Amygdala (tissue), 56 donors: ENCODE results near the gene SPEF2.
"Not testable (repeated sequence)": the region's sequence is repeated elsewhere in the genome, so short reads cannot be mapped to it uniquely, and the experiment has no call there.

Experiments used
- DNase-seq, 56 donors: peaks; one replicate each; lab custom pipeline; 2025; lab: John Stamatoyannopoulos, UW

The SPEF2 gene

GRCh38 chr5:35815089-35815936, 197.7 kb downstream of the SPEF2 start:
- peak in 1 of 56 donors; percentile 9 for DNase-seq

GRCh38 chr5:35816881-35817521, 199.3 kb downstream of the SPEF2 start:
- no peak for DNase-seq

DNA sequence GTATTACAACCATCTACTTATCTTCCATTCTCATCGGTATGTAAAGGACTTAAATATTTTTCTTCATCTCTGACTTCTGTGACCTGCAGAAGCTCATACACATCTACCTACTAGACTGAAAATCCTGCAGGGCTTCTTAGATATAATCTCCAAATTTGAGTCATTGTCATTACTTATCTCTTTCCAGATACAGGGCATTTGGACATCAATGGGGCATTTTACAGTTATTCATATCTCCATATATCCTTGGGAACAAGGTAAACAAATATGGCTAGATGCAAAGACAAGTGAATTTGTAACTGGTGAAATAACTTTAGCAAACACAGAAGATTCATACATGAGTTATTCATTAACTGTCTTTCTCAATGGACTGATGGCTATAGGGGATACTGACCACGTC, 201.4 kb downstream of the SPEF2 start:
- DNase-seq = no peak

- no peak for DNase-seq
Observed at GRCh38 chr5:35819668-35820067, 202.0 kb downstream of the SPEF2 start.

- no peak for DNase-seq
Observed at GRCh38 chr5:35820735-35821134, 203.1 kb downstream of the SPEF2 start.

GRCh38 chr5:35821513-35821912, 203.8 kb downstream of the SPEF2 start:
- DNase-seq = no peak

- no peak for DNase-seq
Observed at GRCh38 chr5:35822511-35822910, 204.8 kb downstream of the SPEF2 start.

DNA sequence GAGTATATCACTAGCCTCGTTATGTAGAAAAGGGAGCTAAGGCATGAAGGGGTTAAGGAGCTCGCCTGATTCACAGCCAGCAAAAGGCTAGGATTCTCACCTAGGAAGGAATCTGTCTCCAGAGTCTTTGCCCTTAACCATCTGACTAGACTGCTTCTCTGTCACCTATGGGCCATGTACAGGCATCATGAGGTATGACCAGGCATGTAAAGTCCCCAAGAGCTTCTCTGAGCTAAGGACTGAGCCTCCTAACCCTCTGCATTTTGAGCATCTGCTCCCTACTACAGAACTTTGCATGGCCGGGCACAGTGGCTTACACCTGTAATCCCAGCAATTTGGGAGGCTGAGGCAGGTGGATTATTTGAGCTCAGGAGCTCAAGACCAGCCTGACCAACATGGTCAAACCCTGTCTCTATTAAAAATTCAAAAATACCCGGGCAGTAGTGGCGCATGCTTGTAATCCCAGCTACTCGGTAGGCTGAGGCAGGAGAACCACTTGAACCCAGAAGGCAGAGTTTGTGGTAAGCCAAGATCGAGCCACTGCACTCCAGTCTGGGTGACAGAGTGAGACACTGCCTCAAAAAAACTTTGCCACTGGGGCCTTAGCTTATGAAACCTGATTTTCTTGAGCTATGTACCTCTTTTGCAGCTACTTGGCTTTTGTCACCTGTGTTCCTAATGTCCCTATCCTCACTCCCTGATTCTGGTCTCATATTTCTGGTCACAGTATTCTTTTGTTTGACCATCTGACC, 205.9 kb downstream of the SPEF2 start:
- no peak for DNase-seq

DNA sequence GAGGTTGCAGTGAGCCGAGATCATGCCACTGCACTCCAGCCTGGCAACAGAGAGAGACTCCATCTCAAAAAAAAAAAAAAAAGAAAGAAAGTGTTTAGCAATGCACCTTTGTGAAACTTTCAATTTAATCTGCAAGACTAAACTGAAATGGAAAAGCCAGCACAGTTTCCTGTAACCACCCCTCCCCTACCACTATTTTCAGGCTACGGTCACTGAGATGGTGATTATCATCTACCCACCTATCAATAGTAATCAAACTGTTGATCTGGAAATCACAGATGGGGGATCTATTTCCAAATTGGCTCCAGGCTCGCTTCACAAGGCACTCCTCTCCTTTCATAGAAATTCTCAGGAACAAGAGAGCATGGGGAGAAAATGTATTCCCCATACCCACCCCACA, 208.4 kb downstream of the SPEF2 start:
- no peak for DNase-seq

GRCh38 chr5:35826554-35826953, 208.9 kb downstream of the SPEF2 start:
- no peak for DNase-seq

- no peak for DNase-seq
Observed at GRCh38 chr5:35828082-35828598, 210.5 kb downstream of the SPEF2 start.

GRCh38 chr5:35830587-35830986, 212.9 kb downstream of the SPEF2 start:
- DNase-seq = no peak

- DNase-seq = no peak
Observed at GRCh38 chr5:35832762-35833161, 215.1 kb downstream of the SPEF2 start.

GRCh38 chr5:35833224-35833623, 215.6 kb downstream of the SPEF2 start:
- no peak for DNase-seq

- DNase-seq = no peak
Observed at GRCh38 chr5:35835796-35836742, 218.4 kb downstream of the SPEF2 start.

DNA sequence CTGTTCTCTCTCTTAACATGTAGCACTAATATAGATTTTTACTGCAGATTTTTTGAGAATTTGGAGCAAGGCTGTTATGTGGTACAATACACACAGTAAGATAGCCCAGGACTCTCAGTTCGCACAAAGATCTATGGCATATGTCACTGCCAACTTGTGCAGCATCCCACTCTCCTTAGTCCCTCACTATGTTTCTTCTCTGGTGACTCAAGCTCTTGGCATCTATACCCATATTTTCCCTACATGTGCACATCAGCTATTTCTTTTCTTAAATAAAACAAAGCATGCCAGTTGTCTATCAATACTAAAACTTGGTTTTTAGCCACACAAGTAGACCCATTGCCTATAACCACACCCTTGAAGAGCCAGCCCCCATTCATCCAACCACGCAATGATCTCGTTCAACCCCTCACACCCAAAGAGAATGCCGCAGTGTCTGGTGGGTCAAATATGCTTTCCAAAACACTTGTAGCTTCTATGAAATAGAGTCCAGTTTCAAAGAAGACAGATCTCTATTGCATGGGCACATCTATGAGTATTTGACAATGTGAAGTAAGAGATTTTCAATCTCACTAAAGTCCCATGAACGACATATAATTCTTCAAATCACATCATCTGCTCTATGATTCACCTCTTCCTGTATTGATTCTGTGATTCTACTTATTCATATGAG, 220.8 kb downstream of the SPEF2 start:
- DNase-seq = no peak

DNA sequence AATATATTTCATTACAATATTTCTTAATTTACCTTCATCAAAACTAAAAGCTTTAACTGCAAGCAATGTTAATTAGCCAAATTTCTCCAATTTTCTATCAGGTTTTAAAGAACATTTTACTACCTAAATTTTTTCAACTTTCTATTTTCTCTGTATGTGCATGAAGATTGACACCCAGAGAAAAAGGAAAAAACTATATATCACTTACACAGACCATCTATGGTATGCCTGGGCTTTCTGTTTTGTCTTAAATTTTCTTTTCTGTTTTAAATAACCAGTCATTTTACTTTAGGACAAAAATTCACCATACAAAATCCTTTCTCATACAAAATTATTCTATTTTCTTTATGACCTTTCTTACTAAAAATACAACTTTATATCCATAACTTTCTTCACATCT, 225.2 kb downstream of the SPEF2 start:
- no peak for DNase-seq

GRCh38 chr5:35845508-35845907, 227.8 kb downstream of the SPEF2 start:
- not testable (repeated sequence) for DNase-seq

- DNase-seq = no peak
Observed at GRCh38 chr5:35847491-35847890, 229.8 kb downstream of the SPEF2 start.
